Osteoblast (primary cell): Measurements from ENCODE around the gene PDE4B. TPM values are rescaled to one million over a fixed set of nuclear protein-coding genes. Genes with fewer than 3 reads are reported as not detected.
A peak's percentile ranks its signal among the peaks of the same experiment; 100 is the strongest.

Experiments
- DNase-seq: peaks from one replicate; pipeline ENCODE4 v3.0.0; 2011; ENCODE audit warnings: low spot score, mixed read lengths; ENCODE audit not compliant: insufficient read length; ENCODE audit errors: missing footprints
- H2AFZ ChIP-seq: 2 replicates; pipeline ENCODE4 v1.6.0; 2011; ENCODE audit warnings: mild to moderate bottlenecking, low read length
- H3K27ac ChIP-seq: 2 replicates; pipeline ENCODE4 v1.5.1; 2011; ENCODE audit warnings: mild to moderate bottlenecking, low read depth, low read length, moderate library complexity
- H3K27me3 ChIP-seq: 2 replicates; pipeline ENCODE4 v1.6.0; 2012; ENCODE audit warnings: mild to moderate bottlenecking, control low read depth, inconsistent platforms, low read length, moderate library complexity; ENCODE audit not compliant: insufficient read depth
- H3K36me3 ChIP-seq: 2 replicates; pipeline ENCODE4 v1.5.1; 2011; ENCODE audit warnings: mild to moderate bottlenecking, low read length, control low read depth, moderate library complexity; ENCODE audit not compliant: insufficient read depth
- H3K4me1 ChIP-seq: 2 replicates; pipeline ENCODE4 v1.5.1; 2011; ENCODE audit warnings: mild to moderate bottlenecking, low read length, control low read depth, moderate library complexity; ENCODE audit not compliant: insufficient read depth
- H3K4me2 ChIP-seq: 2 replicates; pipeline ENCODE4 v1.6.0; 2011; ENCODE audit warnings: mild to moderate bottlenecking, low read length; ENCODE audit not compliant: insufficient read depth
- H3K4me3 ChIP-seq: fragments of 200-600 bp; sonication (generic); 3 replicates; pipeline ENCODE4 v1.5.1; 2012; ENCODE audit warnings: mild to moderate bottlenecking, low read length, inconsistent platforms; ENCODE audit not compliant: insufficient read depth
- H3K79me2 ChIP-seq: 2 replicates; pipeline ENCODE4 v1.6.0; 2012; ENCODE audit warnings: mild to moderate bottlenecking, low read length, control low read depth, inconsistent platforms; ENCODE audit not compliant: insufficient read depth
- H3K9me3 ChIP-seq: 2 replicates; pipeline ENCODE4 v1.5.1; 2011; ENCODE audit warnings: low read depth, low read length, control low read depth
- H4K20me1 ChIP-seq: 2 replicates; pipeline ENCODE4 v1.6.0; 2012; ENCODE audit warnings: mild to moderate bottlenecking, low read length, control low read depth; ENCODE audit not compliant: insufficient read depth
- total RNA-seq: library from RNA; depleted of rRNA; stranded (reverse); fragments of >200 nt; gene quantifications from 2 replicates; pipeline ENCODE4 v1.2.3, GENCODE V29; 2012
- TF ChIP-seq, protein P1 (sequence below): IDR thresholded peaks from 2 replicates; pipeline ENCODE4 v1.5.1; 2011; ENCODE audit warnings: mild to moderate bottlenecking, low read depth, low read length, moderate library complexity; ENCODE audit errors: extremely low read depth

Gene PDE4B
- total RNA-seq, 1 donor = 21.4 TPM

DNA sequence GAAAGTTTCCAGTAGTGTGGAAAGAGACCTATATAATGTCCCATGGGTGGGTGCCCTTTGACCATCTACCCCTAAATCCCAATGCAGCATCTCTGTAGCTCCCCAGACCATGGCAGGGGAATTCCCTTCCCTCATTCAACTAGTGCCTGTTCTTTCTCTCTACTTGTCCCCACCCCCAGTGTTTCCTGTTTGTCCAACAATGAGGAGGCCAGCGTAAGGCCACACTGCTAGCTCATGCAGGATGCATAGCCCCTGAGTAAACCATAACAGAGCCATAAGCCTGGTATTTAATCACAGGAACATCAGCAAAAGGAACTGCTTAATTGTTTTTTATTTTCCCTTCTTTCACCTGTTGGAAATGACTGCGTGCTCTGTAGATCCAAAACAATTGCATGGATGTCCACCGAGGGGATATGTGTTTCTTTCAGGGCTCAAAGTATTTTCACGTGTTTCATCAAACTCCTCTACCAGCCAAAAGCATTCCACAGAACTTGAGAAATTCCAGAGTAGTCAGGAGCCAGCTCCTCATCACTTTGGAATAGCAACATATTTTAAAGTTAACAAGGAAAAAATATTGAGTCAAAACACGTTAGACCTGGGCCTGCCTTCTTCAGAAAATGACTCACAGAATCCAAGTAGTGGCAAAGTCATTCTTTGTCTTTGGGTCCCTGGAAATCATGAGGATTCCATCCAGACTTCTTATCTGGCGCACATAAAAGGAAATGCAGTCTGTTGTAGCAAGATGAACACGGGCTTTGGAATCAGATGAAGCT, 578.7 kb downstream of the PDE4B start:
- Histone ChIP-seq H2AFZ (no peak overlapping the region), H3K9me3 (no peaks in the 10 kb centered on the region), H3K4me3 (no peak overlapping the region), H3K4me1 (peaks cover 45% of the 10 kb centered on the region), H3K36me3 (peaks cover 45% of the 10 kb centered on the region), H3K27ac (peak overlapping the region; percentile 77), H3K27me3 (no peaks in the 10 kb centered on the region), H3K4me2 (peak overlapping the region; percentile 25), H4K20me1 (no peaks in the 10 kb centered on the region), H3K79me2 (no peaks in the 10 kb centered on the region)
- TF ChIP-seq, protein P1, sequence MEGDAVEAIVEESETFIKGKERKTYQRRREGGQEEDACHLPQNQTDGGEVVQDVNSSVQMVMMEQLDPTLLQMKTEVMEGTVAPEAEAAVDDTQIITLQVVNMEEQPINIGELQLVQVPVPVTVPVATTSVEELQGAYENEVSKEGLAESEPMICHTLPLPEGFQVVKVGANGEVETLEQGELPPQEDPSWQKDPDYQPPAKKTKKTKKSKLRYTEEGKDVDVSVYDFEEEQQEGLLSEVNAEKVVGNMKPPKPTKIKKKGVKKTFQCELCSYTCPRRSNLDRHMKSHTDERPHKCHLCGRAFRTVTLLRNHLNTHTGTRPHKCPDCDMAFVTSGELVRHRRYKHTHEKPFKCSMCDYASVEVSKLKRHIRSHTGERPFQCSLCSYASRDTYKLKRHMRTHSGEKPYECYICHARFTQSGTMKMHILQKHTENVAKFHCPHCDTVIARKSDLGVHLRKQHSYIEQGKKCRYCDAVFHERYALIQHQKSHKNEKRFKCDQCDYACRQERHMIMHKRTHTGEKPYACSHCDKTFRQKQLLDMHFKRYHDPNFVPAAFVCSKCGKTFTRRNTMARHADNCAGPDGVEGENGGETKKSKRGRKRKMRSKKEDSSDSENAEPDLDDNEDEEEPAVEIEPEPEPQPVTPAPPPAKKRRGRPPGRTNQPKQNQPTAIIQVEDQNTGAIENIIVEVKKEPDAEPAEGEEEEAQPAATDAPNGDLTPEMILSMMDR = no peak
- DNase-seq = peak; percentile 71

DNA sequence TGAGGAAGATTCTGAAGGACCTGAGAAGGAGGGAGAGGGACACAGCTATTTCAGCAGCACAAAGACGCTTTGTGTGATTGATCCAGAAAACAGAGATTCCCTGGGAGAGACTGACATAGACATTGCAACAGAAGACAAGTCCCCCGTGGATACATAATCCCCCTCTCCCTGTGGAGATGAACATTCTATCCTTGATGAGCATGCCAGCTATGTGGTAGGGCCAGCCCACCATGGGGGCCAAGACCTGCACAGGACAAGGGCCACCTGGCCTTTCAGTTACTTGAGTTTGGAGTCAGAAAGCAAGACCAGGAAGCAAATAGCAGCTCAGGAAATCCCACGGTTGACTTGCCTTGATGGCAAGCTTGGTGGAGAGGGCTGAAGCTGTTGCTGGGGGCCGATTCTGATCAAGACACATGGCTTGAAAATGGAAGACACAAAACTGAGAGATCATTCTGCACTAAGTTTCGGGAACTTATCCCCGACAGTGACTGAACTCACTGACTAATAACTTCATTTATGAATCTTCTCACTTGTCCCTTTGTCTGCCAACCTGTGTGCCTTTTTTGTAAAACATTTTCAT, 579.9 kb downstream of the PDE4B start:
- H3K4me1 ChIP-seq = peaks cover 45% of the 10 kb centered on the region

DNA sequence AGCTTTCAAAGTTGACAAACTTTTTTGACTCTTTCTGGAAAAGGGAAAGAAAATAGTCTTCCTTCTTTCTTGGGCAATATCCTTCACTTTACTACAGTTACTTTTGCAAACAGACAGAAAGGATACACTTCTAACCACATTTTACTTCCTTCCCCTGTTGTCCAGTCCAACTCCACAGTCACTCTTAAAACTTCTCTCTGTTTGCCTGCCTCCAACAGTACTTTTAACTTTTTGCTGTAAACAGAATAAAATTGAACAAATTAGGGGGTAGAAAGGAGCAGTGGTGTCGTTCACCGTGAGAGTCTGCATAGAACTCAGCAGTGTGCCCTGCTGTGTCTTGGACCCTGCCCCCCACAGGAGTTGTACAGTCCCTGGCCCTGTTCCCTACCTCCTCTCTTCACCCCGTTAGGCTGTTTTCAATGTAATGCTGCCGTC, 580.5 kb downstream of the PDE4B start:
- Histone ChIP-seq H4K20me1 (no peaks in the 10 kb centered on the region), H3K4me3 (no peak overlapping the region), H3K4me2 (no peak overlapping the region), H3K27me3 (no peaks in the 10 kb centered on the region), H3K9me3 (no peaks in the 10 kb centered on the region), H2AFZ (no peak overlapping the region), H3K4me1 (peaks cover 45% of the 10 kb centered on the region), H3K27ac (no peak overlapping the region), H3K79me2 (no peaks in the 10 kb centered on the region), H3K36me3 (peaks cover 33% of the 10 kb centered on the region)
- DNase-seq = no peak
- TF ChIP-seq, protein P1 = no peak

More for the DNA sequence above, 579.9 kb downstream of the PDE4B start:
- Histone ChIP-seq H3K79me2 (no peaks in the 10 kb centered on the region), H3K27ac (peak overlapping the region; percentile 77), H3K9me3 (no peaks in the 10 kb centered on the region), H3K36me3 (peaks cover 39% of the 10 kb centered on the region), H4K20me1 (no peaks in the 10 kb centered on the region), H3K4me3 (no peak overlapping the region), H3K4me2 (no peak overlapping the region), H2AFZ (no peak overlapping the region), H3K27me3 (no peaks in the 10 kb centered on the region)
- TF ChIP-seq, protein P1 = no peak
- DNase-seq = no peak

DNA sequence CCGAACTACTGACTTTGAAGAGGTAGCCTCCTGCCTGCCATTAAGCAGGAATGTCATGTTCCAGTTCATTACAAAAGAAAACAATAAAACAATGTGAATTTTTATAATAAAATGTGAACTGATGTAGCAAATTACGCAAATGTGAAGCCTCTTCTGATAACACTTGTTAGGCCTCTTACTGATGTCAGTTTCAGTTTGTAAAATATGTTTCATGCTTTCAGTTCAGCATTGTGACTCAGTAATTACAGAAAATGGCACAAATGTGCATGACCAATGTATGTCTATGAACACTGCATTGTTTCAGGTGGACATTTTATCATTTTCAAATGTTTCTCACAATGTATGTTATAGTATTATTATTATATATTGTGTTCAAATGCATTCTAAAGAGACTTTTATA, 581.5 kb downstream of the PDE4B start:
- H2AFZ ChIP-seq = no peak overlapping the region
- TF ChIP-seq, protein P1 = no peak
- H3K27ac ChIP-seq = peak overlapping the region; percentile 74
- peaks cover 45% of the 10 kb centered on the region for H3K4me1 ChIP-seq
- H3K27me3 ChIP-seq = no peaks in the 10 kb centered on the region
- H4K20me1 ChIP-seq = no peaks in the 10 kb centered on the region
- H3K9me3 ChIP-seq = no peaks in the 10 kb centered on the region
- H3K79me2 ChIP-seq = no peaks in the 10 kb centered on the region
- no peak overlapping the region for H3K4me3 ChIP-seq
- no peak for DNase-seq
- peak overlapping the region; percentile 68 for H3K4me2 ChIP-seq
- H3K36me3 ChIP-seq = peaks cover 23% of the 10 kb centered on the region
